ENCODE data around the gene TMED9. TPM values are rescaled to one million over a fixed set of nuclear protein-coding genes. Genes with fewer than 3 reads are reported as not detected.

TMED9 gene
- total and polyA plus RNA-seq, 9 of the 15 experiments (the other 6 are each of a cell fraction or from before 2014, with no cell fraction given): 43.7 to 301 (median 90.0) TPM

DNA sequence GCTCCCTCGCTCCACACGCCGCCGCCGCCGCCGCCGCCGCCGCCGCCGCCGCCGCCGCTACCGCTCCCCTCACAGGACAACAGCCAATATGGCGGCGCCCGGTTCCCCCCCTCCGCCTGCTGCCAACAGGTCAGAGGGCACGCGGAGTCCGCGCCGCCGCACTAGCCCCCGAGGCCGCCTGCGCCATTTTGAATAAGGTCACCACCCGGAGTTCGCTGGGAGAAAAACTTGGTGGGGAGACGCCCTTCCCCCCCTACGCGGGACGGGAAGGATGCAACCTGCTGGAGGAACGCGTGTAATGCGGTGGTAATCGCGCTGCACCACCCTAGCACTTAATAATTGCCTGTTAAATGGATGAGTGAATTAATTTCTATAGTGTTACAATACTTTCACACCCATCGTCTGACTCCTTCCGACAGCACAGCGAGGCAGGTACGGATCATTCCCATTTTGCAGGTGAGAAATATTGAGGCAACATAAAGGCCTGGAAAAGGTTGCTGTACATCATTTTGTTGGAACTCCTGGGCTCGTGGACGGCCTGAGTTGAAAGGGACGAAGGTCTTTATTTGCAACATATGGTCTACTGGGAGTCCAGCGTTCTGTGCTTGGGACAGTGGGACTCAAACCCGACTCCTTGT is 37.4 kb upstream of the TMED9 start, which contains the start of gene FAM193B (continued):
- peak; percentile 51; the same call in 1 of the 2 replicates for TF ChIP-seq TOE1 (IDR thresholded peaks at IDR 0.05; ENCODE audit: borderline replicate concordance)
- no peak for TF ChIP-seq TOE1 (CRISPR knock-in tag; IDR thresholded peaks at IDR 0.05; ENCODE audit: borderline replicate concordance, low read depth)
- no peak for TF ChIP-seq ETS2 (tag; IDR thresholded peaks at IDR 0.05; ENCODE audit: borderline replicate concordance, poor library complexity, severe bottlenecking)
- TF ChIP-seq TRIM24 (IDR thresholded peaks at IDR 0.05): peak in 1 of 2 experiments; percentile 22; a peak in 1 of 4 replicates
- TF ChIP-seq NFRKB (IDR thresholded peaks at IDR 0.05; ENCODE audit: low read depth): peak; percentile 46; the same call in 1 of the 2 replicates
- TF ChIP-seq SRSF1 (IDR thresholded peaks at IDR 0.05; ENCODE audit: low read depth, low read length): no peak
- no peak; a peak in 1 of 4 replicates for TF ChIP-seq SRF (CRISPR knock-in tag; IDR thresholded peaks at IDR 0.05)
- TF ChIP-seq, protein P1, sequence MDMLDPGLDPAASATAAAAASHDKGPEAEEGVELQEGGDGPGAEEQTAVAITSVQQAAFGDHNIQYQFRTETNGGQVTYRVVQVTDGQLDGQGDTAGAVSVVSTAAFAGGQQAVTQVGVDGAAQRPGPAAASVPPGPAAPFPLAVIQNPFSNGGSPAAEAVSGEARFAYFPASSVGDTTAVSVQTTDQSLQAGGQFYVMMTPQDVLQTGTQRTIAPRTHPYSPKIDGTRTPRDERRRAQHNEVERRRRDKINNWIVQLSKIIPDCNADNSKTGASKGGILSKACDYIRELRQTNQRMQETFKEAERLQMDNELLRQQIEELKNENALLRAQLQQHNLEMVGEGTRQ (CRISPR knock-in tag; IDR thresholded peaks at IDR 0.05): peak; percentile 15; the same call in 1 of the 2 replicates
- TF ChIP-seq TARDBP (IDR thresholded peaks at IDR 0.05): peak; percentile 36; the same call in 1 of the 2 replicates
- TF ChIP-seq EWSR1 (IDR thresholded peaks at IDR 0.05; ENCODE audit: borderline replicate concordance, low read depth, partially characterized antibody): no peak
- TF ChIP-seq GATAD2B (IDR thresholded peaks at IDR 0.05; ENCODE audit: borderline replicate concordance): no peak
- 0 out of 4 replicates have a peak, but pooled peaks of 1 of the 2 experiments have one; percentile 26 for TF ChIP-seq TEAD1 (CRISPR knock-in tag; IDR thresholded peaks at IDR 0.05)
- TF ChIP-seq, protein P2, sequence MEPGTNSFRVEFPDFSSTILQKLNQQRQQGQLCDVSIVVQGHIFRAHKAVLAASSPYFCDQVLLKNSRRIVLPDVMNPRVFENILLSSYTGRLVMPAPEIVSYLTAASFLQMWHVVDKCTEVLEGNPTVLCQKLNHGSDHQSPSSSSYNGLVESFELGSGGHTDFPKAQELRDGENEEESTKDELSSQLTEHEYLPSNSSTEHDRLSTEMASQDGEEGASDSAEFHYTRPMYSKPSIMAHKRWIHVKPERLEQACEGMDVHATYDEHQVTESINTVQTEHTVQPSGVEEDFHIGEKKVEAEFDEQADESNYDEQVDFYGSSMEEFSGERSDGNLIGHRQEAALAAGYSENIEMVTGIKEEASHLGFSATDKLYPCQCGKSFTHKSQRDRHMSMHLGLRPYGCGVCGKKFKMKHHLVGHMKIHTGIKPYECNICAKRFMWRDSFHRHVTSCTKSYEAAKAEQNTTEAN (CRISPR knock-in tag; IDR thresholded peaks at IDR 0.05): no peak
- peak; percentile 93 for TF ChIP-seq HDAC2 (IDR thresholded peaks at IDR 0.05)
- TF ChIP-seq BRD9 (IDR thresholded peaks at IDR 0.05; ENCODE audit: low read depth, partially characterized antibody): peak; percentile 50
- no peak for TF ChIP-seq ZBTB8A (IDR thresholded peaks at IDR 0.05; ENCODE audit: partially characterized antibody)
- TF ChIP-seq, protein P3, sequence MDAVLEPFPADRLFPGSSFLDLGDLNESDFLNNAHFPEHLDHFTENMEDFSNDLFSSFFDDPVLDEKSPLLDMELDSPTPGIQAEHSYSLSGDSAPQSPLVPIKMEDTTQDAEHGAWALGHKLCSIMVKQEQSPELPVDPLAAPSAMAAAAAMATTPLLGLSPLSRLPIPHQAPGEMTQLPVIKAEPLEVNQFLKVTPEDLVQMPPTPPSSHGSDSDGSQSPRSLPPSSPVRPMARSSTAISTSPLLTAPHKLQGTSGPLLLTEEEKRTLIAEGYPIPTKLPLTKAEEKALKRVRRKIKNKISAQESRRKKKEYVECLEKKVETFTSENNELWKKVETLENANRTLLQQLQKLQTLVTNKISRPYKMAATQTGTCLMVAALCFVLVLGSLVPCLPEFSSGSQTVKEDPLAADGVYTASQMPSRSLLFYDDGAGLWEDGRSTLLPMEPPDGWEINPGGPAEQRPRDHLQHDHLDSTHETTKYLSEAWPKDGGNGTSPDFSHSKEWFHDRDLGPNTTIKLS (IDR thresholded peaks at IDR 0.05; ENCODE audit: borderline replicate concordance, low read depth): 0 out of 2 replicates have a peak, but pooled peaks have one; percentile 30
- peak; percentile 92 for TF ChIP-seq ZNF239 (CRISPR knock-in tag; IDR thresholded peaks at IDR 0.05)
- peak; percentile 29; the same call in 1 of the 2 replicates for TF ChIP-seq SMARCA4 (IDR thresholded peaks at IDR 0.05)
- TF ChIP-seq EHMT2 (IDR thresholded peaks at IDR 0.05): 0 out of 2 replicates have a peak, but pooled peaks have one; percentile 20
- peak; percentile 90 for TF ChIP-seq ZNF766 (CRISPR knock-in tag; conservative IDR thresholded peaks at IDR 0.05)
- TF ChIP-seq TCF3 (CRISPR knock-in tag; IDR thresholded peaks at IDR 0.05): peak; percentile 19; the same call in 1 of the 2 replicates
- TF ChIP-seq, protein P4, sequence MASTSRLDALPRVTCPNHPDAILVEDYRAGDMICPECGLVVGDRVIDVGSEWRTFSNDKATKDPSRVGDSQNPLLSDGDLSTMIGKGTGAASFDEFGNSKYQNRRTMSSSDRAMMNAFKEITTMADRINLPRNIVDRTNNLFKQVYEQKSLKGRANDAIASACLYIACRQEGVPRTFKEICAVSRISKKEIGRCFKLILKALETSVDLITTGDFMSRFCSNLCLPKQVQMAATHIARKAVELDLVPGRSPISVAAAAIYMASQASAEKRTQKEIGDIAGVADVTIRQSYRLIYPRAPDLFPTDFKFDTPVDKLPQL (IDR thresholded peaks at IDR 0.05; ENCODE audit: extremely low read depth, insufficient read length): no peak
- TF ChIP-seq ZNF311 (CRISPR knock-in tag; IDR thresholded peaks at IDR 0.05): no peak

Measured in K562 (cell line).